Cardiac muscle cell (in vitro differentiated cells and primary cell): ENCODE measurements around the gene UBE2H. TPM values are rescaled to one million over a fixed set of nuclear protein-coding genes. Genes with fewer than 3 reads are reported as not detected.
"Not testable (repeated sequence)": the region's sequence is repeated elsewhere in the genome, so short reads cannot be mapped to it uniquely, and the experiment has no call there.

ENCODE experiments used
- DNase-seq, 2 donors: peaks; one replicate each; pipeline versions ENCODE4 v3.0.0 to v3.0.0-alpha.2; 2010 to 2017; ENCODE audit warnings: low read depth in 1 of 2, low spot score in 1 of 2
- H3K27ac ChIP-seq: fragments of 200-600 bp; sonication (generic); 2 replicates; pipeline ENCODE4 v1.5.1; 2016
- H3K27me3 ChIP-seq: fragments of 200-600 bp; sonication (generic); 2 replicates; pipeline ENCODE4 v1.6.0; 2016; ENCODE audit warnings: control low read depth
- H3K36me3 ChIP-seq: fragments of 200-600 bp; sonication (generic); 2 replicates; pipeline ENCODE4 v1.5.1; 2016; ENCODE audit warnings: control low read depth
- H3K4me1 ChIP-seq: fragments of 200-600 bp; sonication (generic); 2 replicates; pipeline ENCODE4 v1.8.1; 2017; ENCODE audit warnings: low read depth, mild to moderate bottlenecking, mixed run types
- H3K4me3 ChIP-seq: fragments of 200-600 bp; sonication (generic); 2 replicates; pipeline ENCODE4 v1.5.1; 2016; ENCODE audit warnings: mild to moderate bottlenecking
- H3K9me3 ChIP-seq: fragments of 200-600 bp; sonication (generic); 2 replicates; pipeline ENCODE4 v1.5.1; 2017; ENCODE audit warnings: low read depth, mild to moderate bottlenecking, control low read depth
- polyA plus RNA-seq: library from polyadenylated mRNA; unstranded; fragments of >200 nt; fragmentation: Nextera tagmentation; extraction: Ambion mirVana; gene quantifications from 2 replicates; pipeline ENCODE4 v1.2.1, GENCODE V29; 2016
- total RNA-seq: library from RNA; depleted of rRNA; stranded (reverse); fragments of >200 nt; gene quantifications from 2 replicates; pipeline ENCODE4 v1.2.3, GENCODE V29; 2016
- TF ChIP-seq, protein P1 (sequence below): IDR thresholded peaks from 2 replicates; pipeline ENCODE4 v1.5.1; 2012; ENCODE audit warnings: low read depth, mild to moderate bottlenecking, low read length

Gene UBE2H
- total and polyA plus RNA-seq, 2 experiments from 2014 or later: 140 to 409 TPM

DNA sequence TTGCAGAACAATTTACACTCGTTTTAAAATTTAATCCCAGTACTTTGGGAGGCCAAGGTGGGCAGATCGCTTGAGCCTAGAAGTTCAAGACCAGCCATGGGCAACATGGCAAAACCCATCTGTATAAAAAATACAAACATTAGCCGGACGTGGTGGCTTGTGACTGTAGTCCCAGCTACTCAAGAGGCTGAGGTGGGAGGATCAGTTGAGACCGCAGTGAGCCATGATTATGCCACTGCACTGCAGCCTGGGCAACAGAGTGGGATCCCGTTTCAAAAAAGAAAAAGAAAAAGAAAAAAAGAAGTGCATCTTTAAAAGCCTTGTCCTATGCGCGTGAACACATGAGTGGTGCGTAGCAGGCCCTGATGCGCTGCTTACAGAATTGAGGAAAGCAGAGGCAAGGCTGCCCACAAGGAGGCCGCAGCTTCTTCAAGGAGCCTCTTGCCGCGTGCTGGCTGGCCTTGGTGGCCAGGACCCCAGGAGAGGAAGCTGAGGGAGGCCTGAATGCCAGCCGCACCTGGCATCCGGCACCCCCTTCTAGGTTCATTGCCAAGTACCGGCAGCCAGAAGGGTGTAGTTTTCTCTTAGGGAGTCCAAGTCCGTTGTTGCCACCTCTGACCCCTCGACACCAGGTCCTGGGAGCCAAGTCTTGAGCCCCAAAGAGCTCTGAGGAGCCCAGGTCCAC lies 124.5 kb downstream of the UBE2H start:
- Histone ChIP-seq H3K4me3 (no peak overlapping the region), H3K27ac (no peak overlapping the region), H3K27me3 (no peaks in the 10 kb centered on the region), H3K9me3 (no peaks in the 10 kb centered on the region), H3K4me1 (peaks cover 11% of the 10 kb centered on the region), H3K36me3 (no peaks in the 10 kb centered on the region)
- TF ChIP-seq, protein P1, sequence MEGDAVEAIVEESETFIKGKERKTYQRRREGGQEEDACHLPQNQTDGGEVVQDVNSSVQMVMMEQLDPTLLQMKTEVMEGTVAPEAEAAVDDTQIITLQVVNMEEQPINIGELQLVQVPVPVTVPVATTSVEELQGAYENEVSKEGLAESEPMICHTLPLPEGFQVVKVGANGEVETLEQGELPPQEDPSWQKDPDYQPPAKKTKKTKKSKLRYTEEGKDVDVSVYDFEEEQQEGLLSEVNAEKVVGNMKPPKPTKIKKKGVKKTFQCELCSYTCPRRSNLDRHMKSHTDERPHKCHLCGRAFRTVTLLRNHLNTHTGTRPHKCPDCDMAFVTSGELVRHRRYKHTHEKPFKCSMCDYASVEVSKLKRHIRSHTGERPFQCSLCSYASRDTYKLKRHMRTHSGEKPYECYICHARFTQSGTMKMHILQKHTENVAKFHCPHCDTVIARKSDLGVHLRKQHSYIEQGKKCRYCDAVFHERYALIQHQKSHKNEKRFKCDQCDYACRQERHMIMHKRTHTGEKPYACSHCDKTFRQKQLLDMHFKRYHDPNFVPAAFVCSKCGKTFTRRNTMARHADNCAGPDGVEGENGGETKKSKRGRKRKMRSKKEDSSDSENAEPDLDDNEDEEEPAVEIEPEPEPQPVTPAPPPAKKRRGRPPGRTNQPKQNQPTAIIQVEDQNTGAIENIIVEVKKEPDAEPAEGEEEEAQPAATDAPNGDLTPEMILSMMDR: no peak
- no peak for DNase-seq

DNA sequence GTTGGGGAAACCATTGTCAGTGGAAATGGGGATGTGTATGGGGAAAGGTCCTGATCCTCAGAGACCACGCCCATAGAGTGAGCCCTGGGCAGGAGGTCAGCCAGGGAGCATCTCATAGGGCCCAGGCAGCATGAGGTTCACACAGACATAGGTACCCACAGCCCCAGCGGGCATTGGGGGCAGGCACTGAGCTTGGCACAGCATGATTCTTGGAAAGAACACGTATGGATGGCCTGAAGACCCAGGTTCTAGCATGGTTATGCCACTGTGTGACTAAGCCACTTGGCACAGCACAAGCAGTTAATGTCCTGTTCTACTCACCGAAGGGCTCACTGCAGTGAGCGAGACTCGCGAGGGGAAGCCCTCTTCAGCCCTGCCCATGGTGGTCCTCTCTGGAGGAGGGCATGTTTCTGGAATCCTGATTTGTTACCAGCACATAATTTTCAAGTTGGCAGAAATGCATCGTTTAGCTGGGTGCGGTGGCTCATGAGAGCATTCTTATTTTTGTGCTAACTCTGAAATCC lies 125.2 kb downstream of the UBE2H start:
- no peak for DNase-seq
- TF ChIP-seq, protein P1: no peak
- Histone ChIP-seq H3K9me3 (no peaks in the 10 kb centered on the region), H3K4me3 (no peak overlapping the region), H3K27me3 (no peaks in the 10 kb centered on the region), H3K36me3 (no peaks in the 10 kb centered on the region), H3K4me1 (peaks cover 11% of the 10 kb centered on the region), H3K27ac (no peak overlapping the region)

- not testable (repeated sequence) for H3K27me3 ChIP-seq, DNase-seq, H3K27ac ChIP-seq, H3K9me3 ChIP-seq, H3K4me3 ChIP-seq, H3K36me3 ChIP-seq
- H3K4me1 ChIP-seq: peaks cover 11% of the 10 kb centered on the region
Observed at GRCh38 chr7:129826895-129827294, 125.9 kb downstream of the UBE2H start.

- peak overlapping the region; percentile 40 for H3K4me3 ChIP-seq
- no peaks in the 10 kb centered on the region for H3K27me3 ChIP-seq
- no peaks in the 10 kb centered on the region for H3K9me3 ChIP-seq
- no peak overlapping the region for H3K27ac ChIP-seq
- TF ChIP-seq, protein P1: peak; percentile 52
- H3K4me1 ChIP-seq: no peaks in the 10 kb centered on the region
- DNase-seq: peak; percentile 71 to 87
- H3K36me3 ChIP-seq: no peaks in the 10 kb centered on the region
Observed at GRCh38 chr7:129825209-129825970, 127.4 kb downstream of the UBE2H start.

DNA sequence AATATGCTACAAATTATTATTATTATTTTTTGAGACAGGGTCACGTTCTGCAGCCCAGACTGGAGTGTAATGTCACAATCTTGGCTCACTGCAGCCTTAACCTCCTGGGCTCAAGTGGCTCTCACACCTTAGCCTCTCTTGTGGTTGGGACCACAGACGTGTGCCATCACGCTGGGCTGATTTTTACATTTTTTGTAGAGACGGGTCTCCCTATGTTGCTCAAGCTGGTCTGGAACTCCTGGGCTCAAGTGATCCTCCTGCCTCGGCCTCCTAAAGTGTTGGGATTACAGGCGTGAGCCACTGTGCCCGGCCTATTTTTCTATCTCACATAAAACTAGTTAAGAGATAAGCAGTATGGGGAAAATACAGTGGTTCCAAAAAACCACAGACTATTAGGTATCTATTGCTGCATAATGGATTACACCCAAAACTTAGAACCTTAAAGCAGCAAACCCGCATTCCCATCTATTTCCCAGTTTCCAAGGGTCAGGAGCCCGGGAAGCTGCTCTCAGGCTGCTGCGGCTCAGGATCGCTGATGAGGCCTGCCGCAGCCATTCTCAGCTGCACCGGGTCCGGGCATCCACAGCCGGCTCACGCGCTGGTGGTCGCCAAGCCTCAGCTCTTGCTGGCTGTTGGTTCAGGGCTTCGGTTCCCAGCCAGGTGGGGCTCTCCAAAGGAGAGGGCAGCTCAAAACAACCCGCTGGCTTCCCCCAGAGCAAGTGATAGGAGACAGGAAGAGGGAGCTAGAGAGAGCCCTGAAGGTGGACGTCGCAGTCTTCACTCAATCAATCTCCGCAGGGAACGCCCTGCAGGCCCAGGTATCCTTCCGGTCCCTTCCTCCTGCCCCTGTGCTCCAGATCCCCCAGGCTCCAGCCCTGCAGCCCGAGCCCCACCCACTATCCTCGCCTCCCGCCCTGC lies 128.2 kb downstream of the UBE2H start:
- TF ChIP-seq, protein P1: peak; percentile 29
- DNase-seq: peak in 1 of 2 donors; percentile 59
- H3K9me3 ChIP-seq: no peaks in the 10 kb centered on the region
- H3K27me3 ChIP-seq: no peaks in the 10 kb centered on the region
- H3K27ac ChIP-seq: no peak overlapping the region
- H3K4me3 ChIP-seq: peak overlapping the region; percentile 40
- no peaks in the 10 kb centered on the region for H3K36me3 ChIP-seq
- no peaks in the 10 kb centered on the region for H3K4me1 ChIP-seq

- DNase-seq, H3K9me3 ChIP-seq, H3K4me1 ChIP-seq, H3K27ac ChIP-seq, H3K27me3 ChIP-seq, H3K4me3 ChIP-seq, H3K36me3 ChIP-seq: not testable (repeated sequence)
Observed at GRCh38 chr7:129823143-129823542, 129.6 kb downstream of the UBE2H start.
